HG02798 (cell line): Measurements from ENCODE around the gene PPM1J.

Source experiments
- ATAC-seq: cut with Tn5 transposase; IDR thresholded peaks from one replicate; pipeline ENCODE4 v1.9.1; 2021; ENCODE audit warnings: mild to moderate bottlenecking; ENCODE audit not compliant: unreplicated experiment, poor library complexity

The PPM1J gene

DNA sequence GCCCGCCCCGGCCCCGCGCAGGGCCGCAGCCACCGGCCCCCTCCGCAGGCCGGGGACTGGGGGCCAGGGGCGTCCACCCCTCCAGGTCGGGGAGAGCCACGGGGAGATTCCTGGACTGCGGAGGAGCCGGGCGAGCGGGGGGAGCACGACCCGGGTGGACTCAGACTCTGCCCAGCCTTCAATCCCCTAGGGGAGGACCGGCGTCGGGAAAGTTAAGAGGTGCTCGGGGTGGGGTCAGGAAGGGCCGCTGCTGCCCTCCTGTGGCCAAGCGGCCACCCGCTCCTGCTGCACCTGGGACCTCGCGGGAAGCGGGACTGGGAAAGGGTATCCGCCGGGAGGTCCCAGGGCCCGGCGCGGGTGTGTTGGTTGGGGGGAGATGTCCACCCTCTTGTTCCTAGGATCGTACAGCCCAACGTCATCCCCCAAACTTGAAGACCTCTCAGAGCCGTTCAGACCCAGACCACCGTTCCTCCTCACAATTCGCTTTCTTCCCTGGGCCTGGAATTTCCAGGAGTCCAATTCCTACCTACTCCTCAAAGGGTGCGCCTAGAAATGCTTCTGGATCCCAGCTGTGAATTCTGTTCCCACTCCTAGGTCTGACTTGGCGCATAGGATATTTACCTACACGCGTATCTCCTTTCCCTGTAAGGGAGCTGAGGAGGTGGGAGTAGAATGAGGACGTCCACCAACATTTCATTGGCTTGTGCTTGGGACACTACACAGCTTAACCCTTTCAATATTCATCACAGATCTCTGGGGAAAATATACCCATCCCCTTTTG lies 7.7 kb downstream of the PPM1J start:
- peak; percentile 74 for ATAC-seq

DNA sequence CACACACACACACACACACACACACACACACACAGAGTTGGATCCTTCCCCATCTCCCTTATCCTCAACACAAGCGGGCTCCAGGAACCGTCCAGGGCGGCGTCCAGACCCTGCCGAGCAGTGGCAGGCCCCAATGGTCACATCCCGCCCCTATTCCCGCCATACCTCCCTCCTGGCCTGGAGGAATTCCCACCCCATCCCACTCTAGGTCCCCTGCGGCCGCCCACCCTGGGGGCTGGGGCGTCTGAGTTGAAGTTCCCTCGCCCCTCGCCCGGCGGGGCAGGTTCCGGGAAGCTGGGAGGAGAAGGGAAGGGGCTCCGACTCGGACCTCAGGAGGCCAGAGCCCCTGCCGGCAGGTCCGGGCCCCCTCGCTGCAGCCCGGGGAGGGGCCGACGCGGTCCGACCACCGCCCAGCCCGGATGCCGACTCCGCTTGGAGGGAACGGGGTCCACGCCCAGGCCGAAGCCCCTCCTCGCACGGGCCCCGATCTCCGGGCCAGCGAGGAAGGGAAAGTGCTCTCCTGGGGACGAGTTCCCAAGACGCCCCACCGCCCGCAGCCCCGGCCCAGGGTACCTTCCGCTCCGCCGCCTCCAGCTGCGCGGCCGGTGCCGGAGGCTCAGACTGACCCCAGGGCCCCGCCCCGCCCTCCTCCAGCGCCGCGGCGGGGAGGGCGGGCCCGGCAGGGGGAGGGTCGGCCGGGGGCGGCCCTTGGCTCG lies 8.5 kb downstream of the PPM1J start, which contains the start of gene RHOC:
Gene RHOC (minus strand): TSS at position 623 of the 716 bp plus-strand sequence. CDS start 3,328 bp downstream, outside the sequence.
- peak; percentile 79 for ATAC-seq

DNA sequence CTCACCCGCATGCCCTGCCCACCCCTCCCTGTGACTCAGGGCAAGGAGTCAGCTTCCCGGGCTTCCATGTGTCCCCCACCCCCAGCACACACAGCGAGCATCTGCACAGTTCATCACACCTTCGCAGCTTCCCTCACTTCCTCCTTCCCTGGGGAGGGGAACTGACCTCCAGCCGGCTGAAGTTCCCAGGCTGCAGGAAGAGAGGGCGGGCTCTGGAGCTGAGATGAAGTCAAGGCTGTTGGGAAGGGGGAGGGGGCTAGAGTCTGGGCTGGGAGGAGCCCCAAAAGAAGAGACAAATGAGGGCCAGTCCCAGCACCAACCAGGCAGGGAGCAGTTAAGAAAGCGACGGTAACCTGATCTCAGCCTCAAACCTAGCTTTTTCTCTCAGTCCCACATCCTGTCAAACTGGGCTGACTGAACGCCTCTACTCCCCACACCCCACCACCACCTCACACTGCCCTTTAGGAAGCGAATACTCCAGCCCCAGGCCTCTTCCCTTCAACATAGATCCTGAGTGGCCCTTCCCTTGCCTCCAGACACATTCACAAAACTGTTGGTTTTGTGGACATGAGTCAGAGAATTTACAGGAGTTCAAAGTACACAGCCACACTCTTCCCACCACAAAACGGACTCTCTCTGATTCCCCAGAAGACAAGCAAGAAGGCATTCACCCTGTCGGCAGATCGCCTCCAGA lies 10.1 kb downstream of the PPM1J start:
- ATAC-seq: peak; percentile 56

DNA sequence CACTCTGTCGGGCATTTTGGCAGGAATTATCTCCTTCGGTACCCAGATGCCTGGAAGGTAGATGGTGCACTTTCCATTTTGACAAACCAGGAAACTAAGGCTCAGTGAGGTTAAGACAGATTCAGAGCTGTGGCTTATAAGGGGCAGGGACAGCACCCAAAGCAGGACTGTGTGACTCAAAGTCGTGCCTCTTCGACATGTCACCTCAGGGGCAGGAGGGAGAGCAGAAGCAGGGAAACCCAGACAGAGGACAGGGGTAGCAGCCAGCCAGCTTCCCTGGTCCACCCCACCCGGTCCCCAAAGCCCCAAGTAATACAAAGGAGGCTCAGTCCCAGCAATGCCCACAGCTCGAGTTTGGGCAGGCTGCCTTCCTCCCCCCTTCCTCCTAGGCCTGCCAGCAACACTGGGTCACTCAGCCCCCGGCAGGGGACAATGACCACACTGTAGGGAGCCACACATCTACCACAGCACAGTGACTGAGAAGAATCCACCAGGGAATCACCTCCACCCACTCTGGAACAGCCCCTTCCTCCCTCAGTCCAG lies 10.7 kb downstream of the PPM1J start:
- ATAC-seq: peak; percentile 0

DNA sequence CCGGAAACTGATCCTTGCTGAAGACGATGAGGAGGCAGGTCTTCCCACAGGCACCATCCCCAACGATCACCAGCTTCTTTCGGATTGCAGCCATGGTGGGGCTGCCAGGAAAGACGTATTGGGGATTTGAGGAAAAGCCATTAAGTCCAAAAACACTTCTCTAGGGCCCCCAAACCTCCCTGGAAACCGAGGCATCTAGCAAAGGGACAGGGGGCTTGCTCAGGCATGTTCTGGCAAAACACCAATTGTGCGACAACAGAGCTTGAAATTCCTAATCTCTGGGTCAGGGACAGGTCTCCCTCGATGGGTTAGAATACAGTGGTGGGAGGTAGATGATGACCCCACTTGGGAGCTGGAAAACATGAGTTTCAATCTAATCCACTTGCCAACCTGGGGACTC lies 11.4 kb downstream of the PPM1J start:
- no peak for ATAC-seq

DNA sequence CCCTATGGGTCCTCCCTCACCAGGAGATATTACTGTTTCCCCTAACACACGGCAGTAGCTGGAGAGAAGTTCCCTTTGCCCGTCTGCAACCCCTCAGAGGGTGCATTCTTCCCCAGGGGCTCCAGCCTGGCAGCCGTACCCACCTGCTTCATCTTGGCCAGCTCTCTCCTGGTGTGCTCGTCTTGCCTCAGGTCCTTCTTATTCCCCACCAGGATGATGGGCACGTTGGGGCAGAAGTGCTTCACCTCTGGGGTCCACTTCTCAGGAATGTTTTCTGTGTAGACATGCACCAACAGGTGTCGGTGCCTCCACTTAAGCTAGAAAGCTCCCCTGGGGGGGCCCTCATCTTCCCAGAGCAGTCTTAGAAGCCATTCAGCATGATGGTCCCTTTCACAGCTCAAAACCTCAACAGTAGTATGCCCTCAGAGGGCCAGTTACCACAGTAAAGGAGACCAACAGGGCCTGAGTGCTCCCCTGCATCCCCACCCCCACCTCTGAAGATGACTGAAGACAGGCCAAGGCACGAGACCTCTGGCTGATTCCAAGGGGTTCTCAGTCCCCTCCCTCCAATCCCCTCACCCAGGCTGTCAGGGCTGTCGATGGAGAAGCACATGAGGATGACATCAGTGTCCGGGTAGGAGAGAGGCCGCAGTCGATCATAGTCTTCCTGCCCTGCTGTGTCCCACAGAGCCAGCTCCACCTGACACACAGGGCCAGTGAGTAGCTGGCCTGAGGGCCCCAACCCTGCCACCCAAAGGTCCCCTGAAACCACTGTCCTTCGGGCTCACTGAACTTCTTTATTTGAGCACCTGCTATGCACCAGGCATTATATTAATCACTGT lies 12.5 kb downstream of the PPM1J start:
- ATAC-seq: no peak

DNA sequence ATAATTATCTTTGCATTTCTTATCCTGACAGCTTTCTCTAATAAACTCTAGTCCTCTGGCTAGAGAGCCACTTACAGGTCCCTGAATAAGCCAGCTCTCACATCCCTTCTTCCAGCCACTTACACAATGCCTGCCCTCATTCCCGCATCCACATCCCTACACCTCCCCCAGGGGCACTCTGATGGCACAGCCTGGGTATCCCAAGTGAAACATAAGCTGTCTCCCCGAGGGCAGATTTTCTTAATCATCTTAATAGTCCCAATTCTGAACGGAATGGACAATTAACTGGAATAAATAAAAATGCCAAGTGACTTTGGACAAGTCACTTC lies 13.1 kb downstream of the PPM1J start:
- ATAC-seq: no peak

DNA sequence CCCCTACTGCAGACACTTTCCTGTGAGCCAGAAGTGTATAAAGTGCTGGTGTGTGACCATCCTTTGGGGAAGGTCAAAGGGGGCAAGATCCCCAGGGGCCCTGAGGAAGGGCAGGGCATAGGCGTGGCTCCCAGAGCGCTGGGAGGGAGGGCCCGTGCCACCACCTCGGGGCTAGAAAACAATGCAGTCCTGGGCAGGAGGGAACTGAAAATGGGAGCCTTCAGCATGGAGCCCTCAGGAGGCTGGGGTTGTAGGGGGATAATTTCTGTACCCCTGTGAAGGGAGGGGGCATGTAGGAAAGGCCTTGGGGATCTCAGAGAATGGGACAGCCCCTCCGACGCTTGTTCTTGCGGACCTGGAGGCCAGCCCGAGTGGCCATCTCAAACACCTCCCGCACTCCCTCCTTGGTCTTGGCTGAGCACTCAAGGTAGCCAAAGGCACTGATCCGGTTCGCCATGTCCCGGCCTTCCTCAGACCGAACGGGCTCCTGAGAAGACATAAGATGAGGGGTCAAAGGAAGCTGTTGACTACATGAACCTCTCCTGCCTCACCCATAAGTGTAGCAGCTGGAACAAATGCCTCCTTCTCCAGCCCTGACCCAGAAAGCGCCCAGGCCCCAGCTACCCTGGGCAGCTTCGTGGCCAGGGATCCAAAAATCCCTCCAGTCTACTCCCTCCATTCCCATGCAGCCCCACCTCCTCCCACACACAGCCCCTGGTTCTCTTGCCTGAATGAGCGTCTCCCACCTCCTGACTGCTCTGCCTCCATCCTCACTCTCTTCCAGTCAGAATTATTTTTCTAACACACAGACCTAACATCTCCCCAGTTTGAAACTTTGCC lies 13.7 kb downstream of the PPM1J start:
- ATAC-seq: no peak

DNA sequence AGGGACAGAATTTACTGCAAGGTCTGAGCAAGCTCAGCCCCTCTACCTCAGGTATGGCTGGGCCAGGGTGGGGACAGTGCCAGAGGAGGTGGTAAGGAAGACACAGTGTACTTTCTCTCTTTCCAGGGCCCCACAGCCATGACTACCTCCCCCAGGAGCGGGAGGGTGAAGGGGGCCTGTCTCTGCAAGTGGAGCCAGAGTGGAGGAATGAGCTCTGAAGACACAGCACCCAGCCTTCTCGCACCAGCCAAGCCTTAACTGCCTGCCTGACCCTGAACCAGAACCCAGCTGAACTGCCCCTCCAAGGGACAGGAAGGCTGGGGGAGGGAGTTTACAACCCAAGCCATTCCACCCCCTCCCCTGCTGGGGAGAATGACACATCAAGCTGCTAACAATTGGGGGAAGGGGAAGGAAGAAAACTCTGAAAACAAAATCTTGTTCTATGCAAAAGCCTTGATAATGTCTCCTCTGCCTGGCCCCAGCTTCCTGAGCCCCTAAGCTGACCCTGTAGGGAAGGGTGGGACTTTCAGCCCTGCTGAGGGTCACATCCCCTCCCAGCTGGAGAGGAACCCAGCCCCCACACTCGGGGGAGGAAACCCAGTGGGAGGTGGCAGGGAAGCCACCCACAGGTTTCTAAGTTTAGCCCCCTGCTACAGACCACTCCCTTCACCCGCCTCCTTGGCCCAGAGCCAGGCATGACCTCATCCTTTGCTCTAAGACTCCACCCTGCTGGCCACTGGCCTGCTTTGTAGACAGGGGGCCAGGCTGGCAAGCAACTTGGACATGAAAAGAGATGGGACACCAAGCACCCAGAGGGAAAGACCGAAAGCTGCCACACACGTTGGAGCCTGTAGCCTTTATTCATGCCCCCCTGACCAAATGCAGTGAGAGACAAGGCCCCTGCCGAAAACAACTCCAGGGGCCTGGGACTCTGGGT lies 14.6 kb downstream of the PPM1J start:
- ATAC-seq: peak; percentile 41

DNA sequence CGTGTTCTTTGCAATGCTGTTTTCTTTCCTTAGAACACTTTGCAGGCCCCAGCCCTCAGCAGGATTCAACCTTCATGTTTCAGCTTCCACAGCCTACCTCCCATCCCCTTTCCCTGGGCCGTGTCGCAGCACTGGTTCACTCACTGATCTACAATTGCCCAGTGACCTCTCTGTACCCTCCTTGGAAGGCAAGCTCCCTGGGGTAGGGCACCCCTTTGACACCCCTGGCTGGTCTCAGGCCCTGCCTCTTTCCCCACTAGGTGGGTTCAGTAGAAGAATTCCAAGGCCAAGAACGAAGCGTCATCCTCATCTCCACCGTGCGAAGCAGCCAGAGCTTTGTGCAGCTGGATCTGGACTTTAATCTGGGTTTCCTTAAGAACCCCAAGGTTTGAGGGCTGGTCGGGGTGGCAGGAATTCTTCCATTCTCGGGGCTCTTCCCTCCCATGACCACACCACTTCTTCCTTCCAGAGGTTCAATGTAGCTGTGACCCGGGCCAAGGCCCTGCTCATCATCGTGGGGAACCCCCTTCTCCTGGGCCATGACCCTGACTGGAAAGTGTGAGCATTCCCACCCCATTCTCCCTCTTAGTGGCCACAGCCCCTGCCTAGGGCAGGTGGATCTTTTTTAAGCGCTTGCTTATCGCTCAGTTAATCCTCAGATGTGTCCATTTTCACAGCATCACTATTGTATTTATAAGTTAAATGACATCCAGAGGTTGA lies 15.5 kb downstream of the PPM1J start:
- ATAC-seq: no peak

DNA sequence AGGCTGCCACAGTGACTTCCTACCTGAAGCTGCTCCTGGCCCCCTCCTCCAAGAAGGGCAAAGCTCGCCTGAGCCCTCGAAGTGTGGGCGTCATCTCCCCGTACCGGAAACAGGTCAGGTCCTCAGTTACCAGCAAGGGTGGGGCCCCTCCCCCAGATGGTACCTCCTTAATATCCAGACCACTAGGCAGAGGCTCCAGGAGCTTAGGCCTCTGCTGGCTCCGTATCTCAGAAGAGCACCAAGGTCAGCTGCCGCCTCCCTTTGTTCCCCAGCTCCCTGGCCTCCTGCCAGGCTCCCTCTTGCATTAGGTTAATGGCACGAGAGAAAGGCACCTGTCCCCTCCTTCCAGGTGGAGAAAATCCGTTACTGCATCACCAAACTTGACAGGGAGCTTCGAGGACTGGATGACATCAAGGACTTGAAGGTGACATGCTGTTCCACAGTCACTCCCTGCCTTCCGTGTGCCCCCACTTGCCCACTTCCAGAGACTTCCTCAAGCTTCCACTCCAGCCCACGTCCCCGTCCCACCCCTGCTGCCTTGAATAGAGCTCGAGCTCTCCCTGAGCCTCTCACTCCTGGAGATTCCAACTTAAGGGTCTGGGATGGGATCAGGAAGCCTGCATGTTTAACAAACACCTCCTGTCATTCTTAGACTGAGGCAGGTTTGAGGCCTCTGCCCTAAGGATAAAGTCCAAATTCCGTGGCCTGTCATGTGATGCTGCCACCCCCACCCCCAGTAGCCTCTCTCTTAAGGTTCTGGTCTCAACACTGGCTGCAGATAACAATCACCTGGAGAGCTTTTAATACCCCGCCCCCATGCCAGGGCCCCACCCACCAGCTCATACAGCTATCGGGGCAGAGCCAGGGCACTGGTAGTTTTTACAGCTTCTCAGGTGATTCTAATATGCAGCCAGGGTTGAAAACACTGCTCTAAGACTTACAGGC lies 16.5 kb downstream of the PPM1J start:
- ATAC-seq: no peak

DNA sequence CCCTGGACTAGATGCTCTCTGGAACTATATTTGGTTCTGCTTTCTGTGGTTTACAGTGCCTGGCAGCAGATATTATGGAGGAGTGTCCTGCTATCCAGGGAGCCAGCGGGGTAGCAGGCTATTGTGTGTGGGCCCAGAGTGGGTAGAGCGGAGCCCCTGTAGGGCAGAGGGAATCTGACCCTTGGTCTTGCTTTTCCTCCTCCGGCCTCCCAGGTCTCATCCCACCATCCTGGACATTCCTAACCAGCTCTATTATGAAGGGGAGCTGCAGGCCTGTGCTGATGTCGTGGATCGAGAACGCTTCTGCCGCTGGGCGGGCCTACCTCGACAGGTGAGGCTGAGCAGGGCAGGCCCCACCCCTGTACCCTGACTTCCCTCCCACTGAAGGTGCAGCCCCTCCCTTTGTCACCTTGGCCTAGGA lies 17.3 kb downstream of the PPM1J start:
- ATAC-seq: no peak

DNA sequence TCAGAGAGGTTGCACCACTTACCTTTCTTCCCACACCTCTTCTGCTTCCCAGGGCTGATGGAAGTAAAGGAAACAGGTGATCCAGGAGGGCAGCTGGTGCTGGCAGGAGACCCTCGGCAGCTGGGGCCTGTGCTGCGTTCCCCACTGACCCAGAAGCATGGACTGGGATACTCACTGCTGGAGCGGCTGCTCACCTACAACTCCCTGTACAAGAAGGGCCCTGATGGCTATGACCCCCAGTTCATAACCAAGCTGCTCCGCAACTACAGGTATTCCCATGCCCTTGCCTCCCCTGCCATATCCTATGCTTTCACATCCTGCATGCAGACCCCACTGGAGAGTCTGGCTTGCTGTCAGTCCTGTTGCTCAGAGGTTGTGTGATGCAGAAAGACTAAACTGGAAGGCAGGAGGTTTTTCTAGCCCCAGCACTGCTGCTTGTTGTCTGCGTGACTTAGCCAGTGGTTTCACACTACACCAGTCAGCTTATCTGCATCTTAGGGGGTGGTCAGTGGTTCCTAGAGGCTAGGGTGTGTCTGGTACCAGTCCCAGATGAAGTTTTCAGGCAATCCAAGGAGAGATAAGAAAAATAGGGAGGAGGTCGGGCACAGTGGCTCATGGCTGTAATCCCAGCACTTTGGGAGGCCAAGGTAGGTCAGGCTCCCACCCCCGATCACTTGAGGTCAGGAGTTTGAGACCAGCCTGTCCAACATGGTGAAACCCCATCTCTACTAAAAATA lies 18.4 kb downstream of the PPM1J start:
- ATAC-seq: no peak

DNA sequence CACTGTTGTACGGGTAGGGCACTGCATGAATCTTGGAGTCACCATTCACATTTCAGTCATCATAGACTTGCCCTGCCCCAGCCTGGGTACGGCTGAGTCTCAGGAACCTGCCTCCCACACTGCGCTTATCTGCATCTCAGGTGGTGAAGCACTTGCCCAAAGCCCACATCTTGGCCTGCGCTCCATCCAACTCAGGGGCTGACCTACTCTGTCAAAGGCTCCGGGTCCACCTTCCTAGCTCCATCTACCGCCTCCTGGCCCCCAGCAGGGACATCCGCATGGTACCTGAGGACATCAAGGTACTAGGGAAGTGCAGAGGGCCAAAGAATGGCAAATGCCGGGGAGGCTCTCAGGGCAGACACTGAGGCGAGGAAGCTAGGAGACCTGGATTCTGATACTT lies 19.9 kb downstream of the PPM1J start:
- no peak for ATAC-seq

DNA sequence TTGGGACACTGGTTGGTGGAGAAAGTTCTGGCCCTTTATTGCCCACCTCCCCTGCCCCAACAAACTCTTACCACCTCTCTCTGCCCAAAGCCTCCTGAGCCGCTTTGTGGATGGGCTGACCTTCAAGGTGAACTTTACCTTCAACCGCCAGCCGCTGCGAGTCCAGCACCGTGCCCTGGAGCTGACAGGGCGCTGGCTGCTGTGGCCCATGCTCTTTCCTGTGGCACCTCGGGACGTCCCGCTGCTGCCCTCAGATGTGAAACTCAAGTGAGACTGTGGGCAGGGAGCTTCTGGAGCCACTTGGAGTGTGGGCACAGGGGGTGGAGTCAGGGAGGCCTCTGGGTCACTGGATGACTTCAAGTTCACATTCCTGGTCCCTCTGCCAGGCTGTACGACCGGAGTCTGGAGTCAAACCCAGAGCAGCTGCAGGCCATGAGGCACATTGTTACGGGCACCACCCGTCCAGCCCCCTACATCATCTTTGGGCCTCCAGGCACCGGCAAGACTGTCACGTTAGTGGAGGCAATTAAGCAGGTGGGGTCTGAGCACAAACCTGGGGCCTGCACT lies 20.7 kb downstream of the PPM1J start:
- no peak for ATAC-seq
